HepG2 (cell line): ENCODE results near the gene AGAP3. TPM values are rescaled to one million over a fixed set of nuclear protein-coding genes. Genes with fewer than 3 reads are reported as not detected.

Experiments
- AGO1 ChIP-seq: fragments of 200-400 bp; formaldehyde crosslinking; IDR thresholded peaks from 2 replicates; pipeline ENCODE4 v1.6.1; 2017; ENCODE audit warnings: mild to moderate bottlenecking, low read depth, low read length, moderate library complexity; ENCODE audit not compliant: poor library complexity, severe bottlenecking
- FOXO4 ChIP-seq: sonication (generic); formaldehyde crosslinking; conservative IDR thresholded peaks from 2 replicates; pipeline ENCODE4 v1.8.1; 2023; ENCODE audit warnings: missing genetic modification reagents
- ZNF10 ChIP-seq: sonication (generic); formaldehyde crosslinking; IDR thresholded peaks from 2 replicates; pipeline ENCODE4 v1.4.0; 2020; ENCODE audit warnings: mild to moderate bottlenecking, low read depth, missing genetic modification reagents, borderline replicate concordance
- ZNF362 ChIP-seq: sonication (generic); formaldehyde crosslinking; IDR thresholded peaks from 2 replicates; pipeline ENCODE4 v1.4.0; 2020; ENCODE audit warnings: missing genetic modification reagents, mild to moderate bottlenecking, borderline replicate concordance
- ZNF577 ChIP-seq: sonication (generic); formaldehyde crosslinking; IDR thresholded peaks from 2 replicates; pipeline ENCODE4 v1.4.0; 2020; ENCODE audit warnings: mild to moderate bottlenecking, low read depth, missing genetic modification reagents, borderline replicate concordance
- ZNF652 ChIP-seq: IDR thresholded peaks from 2 replicates; pipeline ENCODE4 v1.6.1; 2016; ENCODE audit warnings: low read depth, borderline replicate concordance
- ZNF672 ChIP-seq: sonication (generic); formaldehyde crosslinking; IDR thresholded peaks from 2 replicates; pipeline ENCODE4 v1.8.1; 2022; ENCODE audit warnings: missing genetic modification reagents
- ZNF839 ChIP-seq: sonication (generic); formaldehyde crosslinking; IDR thresholded peaks from 2 replicates; pipeline ENCODE4 v1.4.0; 2020; ENCODE audit warnings: missing genetic modification reagents, mild to moderate bottlenecking, borderline replicate concordance
- polyA plus RNA-seq, 8 experiments: library from polyadenylated mRNA; depleted of rRNA in 3 of 8; stranded (reverse) in 7 of 8; unstranded in 1 of 8; fragments of >200 nt; fragmentation: Illumina TruSeq in 4 of 8; extraction: Trizol in 4 of 8; gene quantifications; 2 replicates each; pipeline versions ENCODE4 v1.2.1 to v1.2.3, GENCODE V29; 2011 to 2016; ENCODE audit warnings: low read depth in 4 of 8, missing spikeins in 1 of 8, mixed read lengths in 1 of 8; ENCODE audit not compliant: insufficient read depth in 1 of 8
- total RNA-seq, 5 experiments: library from RNA; depleted of rRNA; stranded (reverse); fragments of >200 nt; fragmentation: Illumina TruSeq; extraction: Trizol; gene quantifications; 2 replicates each; pipeline ENCODE4 v1.2.3, GENCODE V29; 2016; ENCODE audit warnings: low read depth in 1 of 5
- TF ChIP-seq, protein P1 (sequence below): sonication (generic); formaldehyde crosslinking; IDR thresholded peaks from 2 replicates; pipeline ENCODE4 v1.4.0; 2020; ENCODE audit warnings: mild to moderate bottlenecking, missing genetic modification reagents
- TF ChIP-seq, protein P2 (sequence below): sonication (generic); formaldehyde crosslinking; IDR thresholded peaks from 2 replicates; pipeline ENCODE4 v1.5.0; 2020; ENCODE audit warnings: mild to moderate bottlenecking, missing genetic modification reagents
- TF ChIP-seq, protein P3 (sequence below): fragments of 450-650 bp; IDR thresholded peaks from 2 replicates; pipeline ENCODE4 v1.6.1; 2016
- TF ChIP-seq, protein P4 (sequence below): sonication (generic); formaldehyde crosslinking; IDR thresholded peaks from 2 replicates; pipeline ENCODE4 v1.4.0; 2020; ENCODE audit warnings: missing genetic modification reagents

The AGAP3 gene
- total and polyA plus RNA-seq, 2 of the 13 experiments (the other 11 are each of a cell fraction or from before 2014, with no cell fraction given): 31.3 to 61.4 TPM

- TF ChIP-seq, protein P1, sequence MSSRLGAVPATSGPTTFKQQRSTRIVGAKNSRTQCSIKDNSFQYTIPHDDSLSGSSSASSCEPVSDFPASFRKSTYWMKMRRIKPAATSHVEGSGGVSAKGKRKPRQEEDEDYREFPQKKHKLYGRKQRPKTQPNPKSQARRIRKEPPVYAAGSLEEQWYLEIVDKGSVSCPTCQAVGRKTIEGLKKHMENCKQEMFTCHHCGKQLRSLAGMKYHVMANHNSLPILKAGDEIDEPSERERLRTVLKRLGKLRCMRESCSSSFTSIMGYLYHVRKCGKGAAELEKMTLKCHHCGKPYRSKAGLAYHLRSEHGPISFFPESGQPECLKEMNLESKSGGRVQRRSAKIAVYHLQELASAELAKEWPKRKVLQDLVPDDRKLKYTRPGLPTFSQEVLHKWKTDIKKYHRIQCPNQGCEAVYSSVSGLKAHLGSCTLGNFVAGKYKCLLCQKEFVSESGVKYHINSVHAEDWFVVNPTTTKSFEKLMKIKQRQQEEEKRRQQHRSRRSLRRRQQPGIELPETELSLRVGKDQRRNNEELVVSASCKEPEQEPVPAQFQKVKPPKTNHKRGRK: no peak
- TF ChIP-seq, protein P2, sequence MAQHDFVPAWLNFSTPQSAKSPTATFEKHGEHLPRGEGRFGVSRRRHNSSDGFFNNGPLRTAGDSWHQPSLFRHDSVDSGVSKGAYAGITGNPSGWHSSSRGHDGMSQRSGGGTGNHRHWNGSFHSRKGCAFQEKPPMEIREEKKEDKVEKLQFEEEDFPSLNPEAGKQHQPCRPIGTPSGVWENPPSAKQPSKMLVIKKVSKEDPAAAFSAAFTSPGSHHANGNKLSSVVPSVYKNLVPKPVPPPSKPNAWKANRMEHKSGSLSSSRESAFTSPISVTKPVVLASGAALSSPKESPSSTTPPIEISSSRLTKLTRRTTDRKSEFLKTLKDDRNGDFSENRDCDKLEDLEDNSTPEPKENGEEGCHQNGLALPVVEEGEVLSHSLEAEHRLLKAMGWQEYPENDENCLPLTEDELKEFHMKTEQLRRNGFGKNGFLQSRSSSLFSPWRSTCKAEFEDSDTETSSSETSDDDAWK (CRISPR knock-in tag): no peak
- peak; percentile 87 for TF ChIP-seq AGO1
- TF ChIP-seq, protein P3, sequence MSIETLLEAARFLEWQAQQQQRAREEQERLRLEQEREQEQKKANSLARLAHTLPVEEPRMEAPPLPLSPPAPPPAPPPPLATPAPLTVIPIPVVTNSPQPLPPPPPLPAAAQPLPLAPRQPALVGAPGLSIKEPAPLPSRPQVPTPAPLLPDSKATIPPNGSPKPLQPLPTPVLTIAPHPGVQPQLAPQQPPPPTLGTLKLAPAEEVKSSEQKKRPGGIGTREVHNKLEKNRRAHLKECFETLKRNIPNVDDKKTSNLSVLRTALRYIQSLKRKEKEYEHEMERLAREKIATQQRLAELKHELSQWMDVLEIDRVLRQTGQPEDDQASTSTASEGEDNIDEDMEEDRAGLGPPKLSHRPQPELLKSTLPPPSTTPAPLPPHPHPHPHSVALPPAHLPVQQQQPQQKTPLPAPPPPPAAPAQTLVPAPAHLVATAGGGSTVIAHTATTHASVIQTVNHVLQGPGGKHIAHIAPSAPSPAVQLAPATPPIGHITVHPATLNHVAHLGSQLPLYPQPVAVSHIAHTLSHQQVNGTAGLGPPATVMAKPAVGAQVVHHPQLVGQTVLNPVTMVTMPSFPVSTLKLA: no peak
- TF ChIP-seq ZNF672 (CRISPR knock-in tag): no peak
- TF ChIP-seq ZNF652 (CRISPR knock-in tag): no peak
- TF ChIP-seq ZNF10: no peak
- 0 out of 2 replicates have a peak, but pooled peaks have one; percentile 11 for TF ChIP-seq ZNF362 (CRISPR knock-in tag)
- TF ChIP-seq, protein P4, sequence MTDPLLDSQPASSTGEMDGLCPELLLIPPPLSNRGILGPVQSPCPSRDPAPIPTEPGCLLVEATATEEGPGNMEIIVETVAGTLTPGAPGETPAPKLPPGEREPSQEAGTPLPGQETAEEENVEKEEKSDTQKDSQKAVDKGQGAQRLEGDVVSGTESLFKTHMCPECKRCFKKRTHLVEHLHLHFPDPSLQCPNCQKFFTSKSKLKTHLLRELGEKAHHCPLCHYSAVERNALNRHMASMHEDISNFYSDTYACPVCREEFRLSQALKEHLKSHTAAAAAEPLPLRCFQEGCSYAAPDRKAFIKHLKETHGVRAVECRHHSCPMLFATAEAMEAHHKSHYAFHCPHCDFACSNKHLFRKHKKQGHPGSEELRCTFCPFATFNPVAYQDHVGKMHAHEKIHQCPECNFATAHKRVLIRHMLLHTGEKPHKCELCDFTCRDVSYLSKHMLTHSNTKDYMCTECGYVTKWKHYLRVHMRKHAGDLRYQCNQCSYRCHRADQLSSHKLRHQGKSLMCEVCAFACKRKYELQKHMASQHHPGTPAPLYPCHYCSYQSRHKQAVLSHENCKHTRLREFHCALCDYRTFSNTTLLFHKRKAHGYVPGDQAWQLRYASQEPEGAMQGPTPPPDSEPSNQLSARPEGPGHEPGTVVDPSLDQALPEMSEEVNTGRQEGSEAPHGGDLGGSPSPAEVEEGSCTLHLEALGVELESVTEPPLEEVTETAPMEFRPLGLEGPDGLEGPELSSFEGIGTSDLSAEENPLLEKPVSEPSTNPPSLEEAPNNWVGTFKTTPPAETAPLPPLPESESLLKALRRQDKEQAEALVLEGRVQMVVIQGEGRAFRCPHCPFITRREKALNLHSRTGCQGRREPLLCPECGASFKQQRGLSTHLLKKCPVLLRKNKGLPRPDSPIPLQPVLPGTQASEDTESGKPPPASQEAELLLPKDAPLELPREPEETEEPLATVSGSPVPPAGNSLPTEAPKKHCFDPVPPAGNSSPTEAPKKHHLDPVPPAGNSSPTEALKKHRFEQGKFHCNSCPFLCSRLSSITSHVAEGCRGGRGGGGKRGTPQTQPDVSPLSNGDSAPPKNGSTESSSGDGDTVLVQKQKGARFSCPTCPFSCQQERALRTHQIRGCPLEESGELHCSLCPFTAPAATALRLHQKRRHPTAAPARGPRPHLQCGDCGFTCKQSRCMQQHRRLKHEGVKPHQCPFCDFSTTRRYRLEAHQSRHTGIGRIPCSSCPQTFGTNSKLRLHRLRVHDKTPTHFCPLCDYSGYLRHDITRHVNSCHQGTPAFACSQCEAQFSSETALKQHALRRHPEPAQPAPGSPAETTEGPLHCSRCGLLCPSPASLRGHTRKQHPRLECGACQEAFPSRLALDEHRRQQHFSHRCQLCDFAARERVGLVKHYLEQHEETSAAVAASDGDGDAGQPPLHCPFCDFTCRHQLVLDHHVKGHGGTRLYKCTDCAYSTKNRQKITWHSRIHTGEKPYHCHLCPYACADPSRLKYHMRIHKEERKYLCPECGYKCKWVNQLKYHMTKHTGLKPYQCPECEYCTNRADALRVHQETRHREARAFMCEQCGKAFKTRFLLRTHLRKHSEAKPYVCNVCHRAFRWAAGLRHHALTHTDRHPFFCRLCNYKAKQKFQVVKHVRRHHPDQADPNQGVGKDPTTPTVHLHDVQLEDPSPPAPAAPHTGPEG (CRISPR knock-in tag): no peak; the same call in 1 of the 2 replicates
- TF ChIP-seq ZNF839 (CRISPR knock-in tag): no peak; the same call in 1 of the 2 replicates
- no peak for TF ChIP-seq ZNF577
- 0 out of 2 replicates have a peak, but pooled peaks have one; percentile 77 for TF ChIP-seq FOXO4
These were observed 5.6 kb upstream of the AGAP3 start, which contains the start of gene FASTK (continued) for GRCh38 chr7:151080522-151081169.
